IPS-15b (cell line): ENCODE results near the gene HES2.
"Not testable (repeated sequence)": the region's sequence is repeated elsewhere in the genome, so short reads cannot be mapped to it uniquely, and the experiment has no call there.

ENCODE experiments used
- H3K27me3 ChIP-seq: one replicate; pipeline ENCODE4 v1.6.1; 2013; ENCODE audit warnings: low read length; ENCODE audit not compliant: control insufficient read depth, insufficient read depth
- H3K36me3 ChIP-seq: one replicate; pipeline ENCODE4 v1.6.1; 2013; ENCODE audit warnings: low read length; ENCODE audit not compliant: control insufficient read depth, insufficient read depth
- H3K4me1 ChIP-seq: one replicate; pipeline ENCODE4 v1.6.1; 2013; ENCODE audit warnings: mild to moderate bottlenecking, low read length; ENCODE audit not compliant: control insufficient read depth, insufficient read depth
- H3K4me3 ChIP-seq: one replicate; pipeline ENCODE4 v1.5.1; 2013; ENCODE audit warnings: low read depth, low read length
- H3K9ac ChIP-seq: one replicate; pipeline ENCODE4 v1.6.1; 2013; ENCODE audit warnings: low read depth, mild to moderate bottlenecking, low read length
- H3K9me3 ChIP-seq: one replicate; pipeline ENCODE4 v1.6.1; 2013; ENCODE audit warnings: mild to moderate bottlenecking, low read length; ENCODE audit not compliant: control insufficient read depth, insufficient read depth

The HES2 gene

GRCh38 chr1:6401673-6402072 lies 18.0 kb downstream of the HES2 start:
- H3K36me3 ChIP-seq: no peaks in the 10 kb centered on the region
- H3K9ac ChIP-seq: no peak overlapping the region
- peaks cover 4% of the 10 kb centered on the region for H3K27me3 ChIP-seq
- no peak overlapping the region for H3K4me3 ChIP-seq
- no peaks in the 10 kb centered on the region for H3K9me3 ChIP-seq
- H3K4me1 ChIP-seq: no peaks in the 10 kb centered on the region

- Histone ChIP-seq H3K4me3 (no peak overlapping the region), H3K4me1 (no peaks in the 10 kb centered on the region), H3K36me3 (no peaks in the 10 kb centered on the region), H3K9ac (no peak overlapping the region), H3K27me3 (no peaks in the 10 kb centered on the region), H3K9me3 (no peaks in the 10 kb centered on the region)
Observed at GRCh38 chr1:6399294-6399693, 20.4 kb downstream of the HES2 start.

GRCh38 chr1:6397844-6398441 lies 21.8 kb downstream of the HES2 start:
- Histone ChIP-seq H3K4me3 (no peak overlapping the region), H3K9ac (no peak overlapping the region), H3K9me3 (no peaks in the 10 kb centered on the region), H3K27me3 (no peaks in the 10 kb centered on the region), H3K4me1 (no peaks in the 10 kb centered on the region), H3K36me3 (no peaks in the 10 kb centered on the region)

GRCh38 chr1:6396998-6397397 lies 22.7 kb downstream of the HES2 start:
- no peaks in the 10 kb centered on the region for H3K9me3 ChIP-seq
- no peak overlapping the region for H3K9ac ChIP-seq
- no peaks in the 10 kb centered on the region for H3K4me1 ChIP-seq
- no peaks in the 10 kb centered on the region for H3K36me3 ChIP-seq
- peaks cover 5% of the 10 kb centered on the region for H3K27me3 ChIP-seq
- H3K4me3 ChIP-seq: no peak overlapping the region

DNA sequence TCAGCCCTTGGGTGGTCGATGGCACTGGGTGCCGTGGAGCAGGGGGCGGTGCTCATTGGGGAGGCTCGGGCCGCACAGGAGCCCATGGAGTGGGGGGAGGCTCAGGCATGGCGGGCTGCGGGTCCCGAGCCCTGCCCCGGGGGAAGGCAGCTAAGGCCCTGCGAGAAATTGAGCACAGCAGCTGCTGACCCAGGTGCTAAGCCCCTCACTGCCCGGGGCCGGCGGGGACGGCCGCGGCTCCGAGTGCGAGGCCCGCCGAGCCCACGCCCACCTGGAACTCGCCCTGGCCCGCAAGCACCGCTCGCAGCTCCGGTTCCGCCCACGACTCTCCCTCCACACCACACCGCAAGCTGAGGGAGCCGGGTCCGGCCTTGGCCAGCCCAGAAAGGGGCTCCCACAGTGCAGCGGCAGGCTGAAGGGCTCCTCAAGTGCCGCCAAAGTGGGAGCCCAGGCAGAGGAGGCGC lies 23.9 kb downstream of the HES2 start:
- H3K27me3 ChIP-seq, H3K9me3 ChIP-seq, H3K4me3 ChIP-seq, H3K4me1 ChIP-seq, H3K36me3 ChIP-seq, H3K9ac ChIP-seq: not testable (repeated sequence)

- H3K36me3 ChIP-seq, H3K4me3 ChIP-seq, H3K4me1 ChIP-seq, H3K9ac ChIP-seq, H3K27me3 ChIP-seq, H3K9me3 ChIP-seq: not testable (repeated sequence)
Observed at GRCh38 chr1:6395130-6395529, 24.6 kb downstream of the HES2 start.

- peaks cover 6% of the 10 kb centered on the region for H3K27me3 ChIP-seq
- H3K9ac ChIP-seq: peak within 1 kb of the TSS; percentile 70
- H3K4me3 ChIP-seq: peak within 1 kb of the TSS; percentile 66
- H3K4me1 ChIP-seq: no peaks in the 10 kb centered on the region
- H3K9me3 ChIP-seq: no peaks in the 10 kb centered on the region
- H3K36me3 ChIP-seq: peaks cover 4% of the 10 kb centered on the region
Observed at GRCh38 chr1:6393400-6394187, 26.1 kb downstream of the HES2 start, which contains the start of gene ACOT7. TSS of gene ACOT7 (minus strand) at chr1:6393767. CDS start at chr1:6393399, 368 bp downstream.

DNA sequence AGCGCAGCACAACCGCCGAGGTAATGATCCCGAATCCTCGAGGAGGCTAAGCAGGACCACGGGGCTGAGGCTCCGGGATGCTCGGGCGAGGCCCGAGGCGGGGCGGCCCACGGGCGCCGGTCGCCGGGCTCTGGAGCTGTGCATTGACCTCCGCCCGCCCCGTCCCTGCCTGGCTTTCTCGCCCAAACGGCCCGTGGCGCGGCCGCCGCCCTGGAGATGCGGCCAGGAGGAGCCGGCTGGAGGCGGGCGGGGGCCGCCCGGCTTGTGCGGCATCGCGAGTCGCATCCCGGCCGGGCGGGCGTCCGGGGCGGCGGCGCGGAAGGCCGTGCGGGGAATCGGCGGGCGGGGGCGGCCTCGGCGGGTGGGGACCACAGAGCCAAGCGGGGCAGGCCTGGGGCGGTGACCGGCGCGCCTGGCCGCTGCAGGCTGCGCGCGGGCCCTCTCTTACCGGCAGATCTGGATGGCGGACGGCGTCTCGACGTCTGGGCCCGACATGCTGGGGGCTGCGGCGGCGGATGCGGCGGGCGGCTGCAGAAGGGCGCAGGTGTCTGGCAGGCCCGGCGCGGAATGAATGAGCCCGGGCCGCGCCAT lies 26.8 kb downstream of the HES2 start:
- Histone ChIP-seq H3K36me3 (peaks cover 4% of the 10 kb centered on the region), H3K4me1 (no peaks in the 10 kb centered on the region), H3K27me3 (peaks cover 6% of the 10 kb centered on the region)

GRCh38 chr1:6391951-6392808 lies 27.5 kb downstream of the HES2 start:
- Histone ChIP-seq H3K4me1 (no peaks in the 10 kb centered on the region), H3K4me3 (peak overlapping the region; percentile 66), H3K27me3 (peaks cover 6% of the 10 kb centered on the region), H3K9me3 (no peaks in the 10 kb centered on the region), H3K36me3 (peaks cover 4% of the 10 kb centered on the region), H3K9ac (peak overlapping the region; percentile 70)

More for the DNA sequence above, 26.8 kb downstream of the HES2 start:
- Histone ChIP-seq H3K4me3 (peak overlapping the region; percentile 66), H3K9me3 (no peaks in the 10 kb centered on the region), H3K9ac (peak overlapping the region; percentile 70)

DNA sequence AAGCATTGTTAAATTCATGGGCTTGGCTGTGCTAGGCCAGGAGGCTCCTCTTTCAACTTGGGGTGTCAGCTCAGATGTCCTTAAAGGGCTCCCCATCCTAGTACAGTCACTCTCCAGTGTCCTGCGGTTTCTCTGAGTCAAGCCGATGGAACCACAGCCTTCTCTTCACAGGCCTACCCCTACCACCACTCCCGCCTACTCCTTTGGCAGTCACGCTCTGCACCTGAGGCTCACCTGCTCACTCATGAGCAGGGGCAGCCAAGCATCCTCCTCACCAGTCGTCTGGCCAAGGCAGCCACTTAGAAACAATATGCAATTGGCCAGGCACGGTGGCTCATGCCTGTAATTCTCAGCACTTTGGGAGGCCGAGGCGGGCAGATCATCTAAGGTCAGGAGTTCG lies 29.7 kb downstream of the HES2 start:
- Histone ChIP-seq H3K4me3 (no peak overlapping the region), H3K9ac (no peak overlapping the region), H3K27me3 (peaks cover 6% of the 10 kb centered on the region), H3K4me1 (peaks cover 14% of the 10 kb centered on the region), H3K9me3 (no peaks in the 10 kb centered on the region), H3K36me3 (peaks cover 4% of the 10 kb centered on the region)

- H3K27me3 ChIP-seq: no peaks in the 10 kb centered on the region
- peak overlapping the region; percentile 49 for H3K9ac ChIP-seq
- H3K4me1 ChIP-seq: peaks cover 17% of the 10 kb centered on the region
- peaks cover 4% of the 10 kb centered on the region for H3K36me3 ChIP-seq
- H3K9me3 ChIP-seq: no peaks in the 10 kb centered on the region
- no peak overlapping the region for H3K4me3 ChIP-seq
Observed at GRCh38 chr1:6386371-6386949, 33.3 kb downstream of the HES2 start.
